GM19351 (cell line): ENCODE data around the gene SDF2L1.
"Not testable (repeated sequence)": the region's sequence is repeated elsewhere in the genome, so short reads cannot be mapped to it uniquely, and the experiment has no call there.

ENCODE experiments used
- ATAC-seq: cut with Tn5 transposase; IDR thresholded peaks from one replicate; pipeline ENCODE4 v1.9.1; 2021; ENCODE audit warnings: mild to moderate bottlenecking, moderate library complexity; ENCODE audit not compliant: unreplicated experiment

SDF2L1 gene

GRCh38 chr22:21641789-21642583 lies at the start of gene SDF2L1:
Gene SDF2L1 (plus strand): TSS chr22:21642302. CDS start chr22:21642337, 35 bp downstream.
- peak; percentile 93 for ATAC-seq

GRCh38 chr22:21592422-21592821 lies 49.7 kb upstream of the SDF2L1 start:
- no peak for ATAC-seq

- ATAC-seq: no peak
Observed at GRCh38 chr22:21593406-21594232, 48.5 kb upstream of the SDF2L1 start.

- no peak for ATAC-seq
Observed at GRCh38 chr22:21594865-21595452, 47.1 kb upstream of the SDF2L1 start.

GRCh38 chr22:21596356-21597135 lies 45.6 kb upstream of the SDF2L1 start:
- ATAC-seq: not testable (repeated sequence)

- no peak for ATAC-seq
Observed at GRCh38 chr22:21598302-21598701, 43.8 kb upstream of the SDF2L1 start.

- ATAC-seq: no peak
Observed at GRCh38 chr22:21599053-21599893, 42.8 kb upstream of the SDF2L1 start.

- ATAC-seq: no peak
Observed at GRCh38 chr22:21602579-21602978, 39.5 kb upstream of the SDF2L1 start.

GRCh38 chr22:21603973-21604372 lies 38.1 kb upstream of the SDF2L1 start:
- ATAC-seq: no peak

- no peak for ATAC-seq
Observed at GRCh38 chr22:21605887-21606564, 36.1 kb upstream of the SDF2L1 start.

GRCh38 chr22:21606775-21607174 lies 35.3 kb upstream of the SDF2L1 start:
- no peak for ATAC-seq

GRCh38 chr22:21609556-21610157 lies 32.4 kb upstream of the SDF2L1 start:
- ATAC-seq: not testable (repeated sequence)

- ATAC-seq: no peak
Observed at GRCh38 chr22:21611210-21611977, 30.7 kb upstream of the SDF2L1 start.

- ATAC-seq: no peak
Observed at GRCh38 chr22:21612858-21613257, 29.2 kb upstream of the SDF2L1 start.

GRCh38 chr22:21613553-21614233 lies 28.4 kb upstream of the SDF2L1 start:
- ATAC-seq: no peak

GRCh38 chr22:21615731-21616130 lies 26.4 kb upstream of the SDF2L1 start:
- no peak for ATAC-seq

GRCh38 chr22:21617337-21617736 lies 24.8 kb upstream of the SDF2L1 start:
- ATAC-seq: not testable (repeated sequence)

- no peak for ATAC-seq
Observed at GRCh38 chr22:21621025-21621424, 21.1 kb upstream of the SDF2L1 start.
